HCEC 1CT (cell line): Measurements from ENCODE around the gene TPGS1.
A peak's percentile ranks its signal among the peaks of the same experiment; 100 is the strongest.

Source experiments
- DNase-seq: peaks from one replicate; pipeline ENCODE4 v3.0.0-alpha.2; 2017

Gene TPGS1

DNA sequence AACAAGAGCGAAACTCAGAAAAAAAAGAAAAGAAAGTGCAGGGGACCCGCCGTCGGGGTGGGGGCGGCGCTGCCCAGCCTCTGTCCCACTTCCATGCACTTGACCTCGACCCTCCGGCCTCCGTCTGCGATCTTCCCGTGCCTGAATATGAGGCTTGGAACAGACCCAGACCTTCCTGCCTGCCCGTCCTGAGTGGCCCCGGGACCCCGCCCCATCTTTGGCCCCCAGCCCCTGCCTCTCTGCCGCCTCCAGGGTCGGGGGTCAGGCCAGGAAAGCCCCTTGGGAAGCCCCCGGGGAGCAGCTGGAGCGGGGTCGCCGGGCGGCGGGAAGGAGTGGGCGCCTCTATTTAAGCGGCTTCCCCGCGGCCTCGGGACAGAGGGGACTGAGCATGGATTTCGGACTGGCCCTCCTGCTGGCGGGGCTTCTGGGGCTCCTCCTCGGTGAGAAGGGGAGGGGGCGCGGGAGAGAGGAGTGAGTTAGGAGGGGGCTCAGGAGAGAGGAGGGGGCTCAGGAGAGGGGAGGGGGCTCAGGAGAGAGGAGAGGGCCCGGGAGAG is 11.1 kb upstream of the TPGS1 start, which contains the start of gene MADCAM1:
MADCAM1 (plus strand) TSS at position 375 of the 554 bp plus-strand sequence; CDS start at position 389, 14 bp downstream.
- DNase-seq: no peak

DNA sequence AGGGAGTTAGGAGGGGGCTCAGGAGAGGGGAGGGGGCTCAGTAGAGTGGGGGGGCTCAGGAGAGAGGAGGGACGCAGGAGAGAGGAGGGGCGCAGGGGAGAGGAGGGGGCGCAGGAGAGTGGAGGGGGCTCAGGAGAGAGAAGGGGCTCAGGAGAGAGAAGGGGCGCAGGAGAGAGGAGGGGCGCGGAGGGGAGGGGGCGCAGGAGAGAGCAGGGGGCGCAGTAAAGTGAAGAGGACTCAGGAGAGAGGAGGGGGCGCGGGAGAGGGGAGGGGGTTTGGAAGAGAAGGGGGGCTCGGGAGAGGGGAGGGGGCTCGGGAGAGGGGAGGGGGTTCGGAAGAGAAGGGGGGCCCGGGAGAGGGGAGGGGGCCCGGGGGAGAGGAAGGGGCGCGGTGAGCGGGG is 10.3 kb upstream of the TPGS1 start:
- no peak for DNase-seq

DNA sequence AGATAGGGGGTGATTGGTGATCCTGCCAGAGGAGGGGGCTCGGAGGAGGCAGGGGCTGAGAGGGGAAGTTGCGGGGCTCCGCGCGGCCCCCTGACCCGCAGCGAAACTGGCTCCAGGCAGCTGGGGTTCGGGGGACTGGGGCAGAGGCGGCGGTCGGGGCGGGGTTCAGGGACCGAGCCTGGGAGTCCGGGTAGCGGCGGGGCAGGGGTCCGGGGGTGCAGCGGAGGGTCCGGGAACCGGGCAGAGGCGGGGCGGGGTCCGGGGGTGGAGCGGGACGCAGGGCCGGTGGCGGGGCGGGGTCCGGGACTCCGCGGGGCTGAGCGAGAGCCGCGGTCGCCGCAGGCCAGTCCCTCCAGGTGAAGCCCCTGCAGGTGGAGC is 9.8 kb upstream of the TPGS1 start:
- DNase-seq: no peak

DNA sequence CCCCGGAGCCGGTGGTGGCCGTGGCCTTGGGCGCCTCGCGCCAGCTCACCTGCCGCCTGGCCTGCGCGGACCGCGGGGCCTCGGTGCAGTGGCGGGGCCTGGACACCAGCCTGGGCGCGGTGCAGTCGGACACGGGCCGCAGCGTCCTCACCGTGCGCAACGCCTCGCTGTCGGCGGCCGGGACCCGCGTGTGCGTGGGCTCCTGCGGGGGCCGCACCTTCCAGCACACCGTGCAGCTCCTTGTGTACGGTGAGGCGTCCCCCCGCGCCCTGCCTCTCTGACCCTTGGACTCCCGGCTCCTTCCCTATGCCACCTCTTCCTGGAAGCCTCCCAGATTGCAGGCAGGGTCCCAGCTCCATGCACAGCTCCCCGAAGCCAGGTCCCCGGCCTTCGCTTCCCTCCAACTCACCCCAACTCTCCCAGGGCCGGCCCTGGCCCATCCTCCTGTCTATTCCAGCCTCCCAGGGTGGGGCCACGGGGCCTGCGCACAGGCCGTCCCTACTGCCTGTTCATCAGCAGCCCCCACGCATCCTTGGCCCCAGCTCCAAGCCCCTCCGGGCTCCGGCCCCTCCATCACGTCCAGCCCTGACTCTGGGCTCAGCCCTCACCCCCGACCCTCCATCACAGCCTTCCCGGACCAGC is 9.3 kb upstream of the TPGS1 start:
- no peak for DNase-seq

DNA sequence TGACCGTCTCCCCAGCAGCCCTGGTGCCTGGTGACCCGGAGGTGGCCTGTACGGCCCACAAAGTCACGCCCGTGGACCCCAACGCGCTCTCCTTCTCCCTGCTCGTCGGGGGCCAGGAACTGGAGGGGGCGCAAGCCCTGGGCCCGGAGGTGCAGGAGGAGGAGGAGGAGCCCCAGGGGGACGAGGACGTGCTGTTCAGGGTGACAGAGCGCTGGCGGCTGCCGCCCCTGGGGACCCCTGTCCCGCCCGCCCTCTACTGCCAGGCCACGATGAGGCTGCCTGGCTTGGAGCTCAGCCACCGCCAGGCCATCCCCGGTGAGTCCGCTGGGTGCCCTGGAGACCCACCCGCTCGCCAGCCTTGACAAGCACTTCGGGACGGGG is 8.8 kb upstream of the TPGS1 start:
- no peak for DNase-seq

DNA sequence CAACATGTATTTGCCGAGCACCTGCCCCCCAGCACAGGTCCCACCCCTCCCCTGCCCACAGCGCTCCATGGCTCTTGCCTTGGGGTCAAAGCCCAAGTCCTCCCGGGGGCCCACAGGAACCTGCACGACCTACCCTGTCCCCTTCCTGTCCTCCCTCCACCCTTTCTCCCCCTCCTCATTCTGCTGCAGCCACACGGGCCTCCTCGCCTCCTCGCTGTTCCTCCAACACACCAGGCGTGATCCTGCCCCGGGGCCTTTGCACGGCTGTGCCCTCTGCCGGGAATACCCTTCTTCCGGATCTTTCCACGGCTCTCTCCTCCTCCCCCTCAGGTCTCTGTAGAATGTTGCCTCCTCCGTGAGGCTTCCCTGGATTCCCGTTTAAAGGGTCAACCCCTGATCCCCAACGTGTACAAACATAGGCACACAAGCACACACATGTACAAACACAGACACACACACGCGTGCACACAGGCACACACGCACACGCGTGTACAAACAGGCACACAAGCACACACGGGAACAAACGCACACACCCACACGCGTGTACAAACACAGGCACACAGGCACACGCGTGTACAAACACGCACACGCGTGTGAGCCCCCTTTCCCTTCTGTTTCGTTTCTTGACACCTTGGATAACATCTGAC is 8.2 kb upstream of the TPGS1 start:
- no peak for DNase-seq

DNA sequence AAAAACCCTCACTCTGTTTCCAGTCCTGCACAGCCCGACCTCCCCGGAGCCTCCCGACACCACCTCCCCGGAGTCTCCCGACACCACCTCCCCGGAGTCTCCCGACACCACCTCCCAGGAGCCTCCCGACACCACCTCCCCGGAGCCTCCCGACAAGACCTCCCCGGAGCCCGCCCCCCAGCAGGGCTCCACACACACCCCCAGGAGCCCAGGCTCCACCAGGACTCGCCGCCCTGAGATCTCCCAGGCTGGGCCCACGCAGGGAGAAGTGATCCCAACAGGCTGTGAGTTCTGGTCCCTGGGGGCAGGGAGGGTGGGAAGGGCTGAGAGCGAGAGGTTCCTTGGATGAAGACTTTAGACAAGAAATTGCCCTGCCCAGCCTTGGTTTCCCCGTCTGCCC is 5.7 kb upstream of the TPGS1 start:
- no peak for DNase-seq

DNA sequence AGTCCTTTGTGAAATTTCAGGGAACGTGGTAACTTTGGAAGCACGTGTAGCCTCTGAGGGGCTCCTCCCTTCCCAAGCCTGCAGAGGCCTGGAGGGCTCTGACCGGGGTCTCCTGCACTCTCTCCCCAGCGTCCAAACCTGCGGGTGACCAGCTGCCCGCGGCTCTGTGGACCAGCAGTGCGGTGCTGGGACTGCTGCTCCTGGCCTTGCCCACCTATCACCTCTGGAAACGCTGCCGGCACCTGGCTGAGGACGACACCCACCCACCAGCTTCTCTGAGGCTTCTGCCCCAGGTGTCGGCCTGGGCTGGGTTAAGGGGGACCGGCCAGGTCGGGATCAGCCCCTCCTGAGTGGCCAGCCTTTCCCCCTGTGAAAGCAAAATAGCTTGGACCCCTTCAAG is 2.7 kb upstream of the TPGS1 start:
- no peak for DNase-seq

DNA sequence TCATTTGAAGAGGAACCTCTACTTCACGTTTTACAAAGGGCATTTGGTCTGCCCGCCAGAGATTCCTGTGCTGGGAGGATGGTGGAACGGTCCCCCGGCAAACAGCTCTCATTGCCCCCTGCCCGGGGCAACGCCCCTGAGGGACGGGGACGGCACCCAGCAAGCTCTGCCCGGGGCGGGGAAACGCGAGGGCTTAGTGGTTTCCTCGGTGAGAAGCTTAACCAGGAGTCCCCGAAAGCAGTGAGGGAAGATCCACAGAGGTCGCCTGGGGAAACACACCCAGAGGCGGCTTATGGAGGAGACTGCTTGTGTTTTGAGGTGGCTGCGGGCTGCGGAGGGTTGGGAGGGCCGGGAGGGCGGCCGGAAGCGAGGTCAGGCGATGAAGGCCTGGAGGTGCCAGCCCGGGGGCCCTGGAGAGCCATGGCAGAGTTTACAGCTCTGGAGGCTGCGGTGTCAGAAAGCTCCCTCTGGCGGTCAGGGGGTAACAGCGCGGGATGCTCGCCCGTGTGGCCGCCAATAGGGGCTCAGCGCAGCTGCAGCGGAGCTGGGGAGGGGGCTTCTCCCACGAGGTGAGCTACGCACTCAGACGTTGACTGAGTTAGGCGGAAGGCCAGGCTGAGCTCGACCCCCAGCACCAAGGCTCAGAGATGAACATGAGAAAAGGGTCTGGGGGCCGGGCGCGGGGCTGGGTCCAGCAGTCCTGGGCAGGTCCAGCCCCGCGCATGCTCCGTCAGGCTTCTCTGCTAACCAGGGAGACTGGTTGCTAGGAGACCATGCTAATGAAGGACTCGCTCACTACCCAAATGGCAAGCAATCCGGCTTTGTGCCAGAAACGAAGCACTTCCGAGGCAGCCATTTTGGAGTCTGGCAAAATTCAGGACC is 652 bp upstream of the TPGS1 start:
- peak; percentile 89 for DNase-seq

DNA sequence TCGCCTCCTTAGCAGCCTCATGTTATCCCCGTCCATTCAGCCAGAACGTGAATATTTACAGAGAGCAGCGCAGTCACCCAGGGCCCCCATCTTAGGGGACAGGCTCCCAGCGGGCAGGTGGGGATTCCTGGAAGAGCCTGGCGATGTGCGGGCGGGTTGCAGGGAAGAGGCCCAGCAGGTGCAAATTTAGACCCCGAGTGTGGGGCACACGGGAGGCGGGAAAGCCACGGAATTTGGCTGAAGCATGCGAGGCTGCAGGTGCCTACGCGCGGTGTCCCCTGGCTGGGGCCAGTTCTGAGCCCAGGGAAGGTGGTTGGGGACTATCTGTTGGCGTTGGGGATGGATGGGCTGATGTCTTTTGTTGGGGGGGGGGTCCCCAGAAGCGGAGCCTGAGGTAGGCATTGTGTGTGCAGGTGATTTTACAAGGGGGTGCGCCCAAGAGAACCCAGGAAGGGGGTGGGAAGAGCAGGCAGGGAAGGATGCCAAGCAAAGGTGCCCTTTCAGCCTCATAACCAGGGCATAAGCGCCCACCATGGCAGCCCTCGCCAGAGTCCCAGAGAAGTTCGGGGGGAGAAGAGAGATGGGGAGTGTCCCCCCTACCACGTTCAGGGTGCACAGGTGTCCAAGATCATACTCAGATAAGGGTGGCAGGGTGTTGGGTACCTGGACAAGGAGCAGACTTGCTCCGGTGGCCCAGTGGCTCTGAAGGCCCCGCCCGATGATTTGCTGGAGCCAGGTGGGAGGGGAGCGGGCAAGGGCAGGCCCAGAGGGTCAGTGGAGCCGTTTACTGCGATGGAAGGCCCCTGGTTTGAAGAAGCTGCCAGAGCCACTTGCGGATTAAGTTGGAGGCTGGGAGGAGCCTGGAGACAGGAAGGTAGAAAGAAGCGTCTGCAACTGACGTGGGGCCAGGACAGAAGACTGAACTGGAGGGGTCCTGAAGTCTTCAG is 1.2 kb downstream of the TPGS1 start:
- no peak for DNase-seq

DNA sequence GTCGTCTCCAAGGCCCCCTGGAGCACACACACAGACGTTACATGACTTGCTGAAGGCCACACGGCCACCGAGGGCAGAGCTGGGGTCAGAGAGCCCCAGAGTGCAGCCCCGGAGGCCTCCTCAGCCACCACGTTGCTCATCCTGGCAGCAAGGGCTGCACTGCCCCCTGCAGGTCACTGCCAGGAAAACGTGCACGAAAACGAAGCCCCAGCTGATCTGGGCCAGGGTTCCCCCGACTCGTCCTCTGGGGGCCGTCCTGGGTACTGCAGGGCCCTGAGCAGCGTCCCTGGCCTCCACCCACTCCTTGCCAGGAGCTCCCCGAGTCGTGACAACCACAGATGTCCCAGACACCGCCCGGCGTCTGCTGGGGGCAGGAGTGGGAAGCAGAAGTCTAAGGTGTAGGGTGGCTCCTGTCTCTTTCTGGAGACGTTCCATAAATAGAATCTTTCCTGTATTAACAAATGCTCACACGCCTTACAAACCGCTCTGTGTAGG is 3.4 kb downstream of the TPGS1 start:
- DNase-seq: peak; percentile 78

DNA sequence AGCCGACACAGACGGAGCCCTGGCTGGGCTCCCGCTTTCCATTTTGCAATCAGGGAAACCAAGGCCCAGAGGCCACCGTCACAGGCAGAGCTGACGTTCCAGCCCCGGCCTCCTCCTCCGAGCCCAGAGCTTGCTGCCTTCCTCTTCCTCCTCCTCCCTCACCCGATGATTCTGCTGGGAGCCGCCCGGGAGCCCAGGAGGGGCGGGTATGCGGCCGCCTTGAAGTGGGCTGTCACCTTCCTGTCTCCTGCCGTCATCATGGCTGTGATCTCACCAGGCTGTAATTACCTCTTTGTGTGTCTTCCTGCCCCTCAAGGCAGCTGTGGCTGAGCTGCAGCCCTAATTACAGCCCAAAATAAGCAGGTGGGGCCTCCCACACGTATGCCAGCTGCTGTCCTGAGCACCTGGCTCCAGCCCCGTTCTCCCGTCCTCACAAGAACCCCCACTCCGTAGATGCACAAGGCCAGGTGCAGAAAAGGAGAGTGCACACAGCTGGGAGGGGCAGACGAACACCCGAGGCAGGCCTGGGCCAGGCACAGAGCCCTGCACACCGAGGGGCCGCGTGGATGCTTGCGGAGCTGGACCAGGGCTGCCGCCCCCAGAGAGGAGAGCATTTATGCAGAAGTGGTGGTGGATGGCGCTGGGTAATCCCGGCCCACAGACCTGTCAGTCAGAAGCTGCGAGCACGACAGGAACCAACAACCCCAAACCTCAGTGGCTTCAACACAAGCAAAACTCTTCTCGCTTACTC is 4.0 kb downstream of the TPGS1 start:
- no peak for DNase-seq

DNA sequence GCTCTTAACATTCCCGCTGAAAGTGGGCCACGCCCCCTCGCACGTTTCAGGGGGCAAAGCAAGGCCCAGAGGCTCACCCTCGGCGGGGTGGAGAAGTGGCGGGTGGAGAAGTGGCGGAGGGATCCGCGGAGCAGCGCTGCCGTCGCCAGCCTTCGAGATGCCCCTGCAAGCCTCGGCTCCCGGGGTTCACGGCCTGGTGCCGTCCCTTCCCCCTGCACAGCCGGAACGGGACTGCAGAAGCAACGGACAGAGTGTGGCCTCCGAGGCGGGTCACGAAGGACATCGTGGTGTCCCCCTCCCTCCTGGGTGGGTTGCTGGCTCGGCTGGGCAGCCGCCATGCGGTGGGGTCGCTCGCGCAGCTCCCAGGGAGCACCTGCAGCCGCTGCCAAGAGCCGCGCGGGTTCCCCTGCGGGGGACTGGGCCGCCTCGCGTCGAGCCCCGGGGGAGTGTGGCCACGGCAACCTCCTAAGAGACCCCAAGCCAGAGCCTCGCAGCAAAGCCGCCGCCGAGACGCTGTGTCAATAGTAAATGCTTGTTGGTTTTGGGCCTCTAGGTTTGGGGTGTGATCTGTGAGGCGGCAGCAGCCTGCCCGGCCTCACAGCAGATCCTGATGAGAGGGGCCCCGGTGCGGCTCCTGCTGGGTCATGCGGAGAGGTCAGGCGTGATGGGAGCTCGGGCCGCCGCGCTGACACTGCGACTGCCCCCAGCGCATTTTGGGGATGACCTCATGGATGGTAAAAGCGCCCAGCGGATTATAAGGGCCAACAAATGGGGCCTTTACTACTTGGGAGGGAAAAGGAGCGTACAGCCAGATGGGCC is 5.5 kb downstream of the TPGS1 start:
- no peak for DNase-seq

DNA sequence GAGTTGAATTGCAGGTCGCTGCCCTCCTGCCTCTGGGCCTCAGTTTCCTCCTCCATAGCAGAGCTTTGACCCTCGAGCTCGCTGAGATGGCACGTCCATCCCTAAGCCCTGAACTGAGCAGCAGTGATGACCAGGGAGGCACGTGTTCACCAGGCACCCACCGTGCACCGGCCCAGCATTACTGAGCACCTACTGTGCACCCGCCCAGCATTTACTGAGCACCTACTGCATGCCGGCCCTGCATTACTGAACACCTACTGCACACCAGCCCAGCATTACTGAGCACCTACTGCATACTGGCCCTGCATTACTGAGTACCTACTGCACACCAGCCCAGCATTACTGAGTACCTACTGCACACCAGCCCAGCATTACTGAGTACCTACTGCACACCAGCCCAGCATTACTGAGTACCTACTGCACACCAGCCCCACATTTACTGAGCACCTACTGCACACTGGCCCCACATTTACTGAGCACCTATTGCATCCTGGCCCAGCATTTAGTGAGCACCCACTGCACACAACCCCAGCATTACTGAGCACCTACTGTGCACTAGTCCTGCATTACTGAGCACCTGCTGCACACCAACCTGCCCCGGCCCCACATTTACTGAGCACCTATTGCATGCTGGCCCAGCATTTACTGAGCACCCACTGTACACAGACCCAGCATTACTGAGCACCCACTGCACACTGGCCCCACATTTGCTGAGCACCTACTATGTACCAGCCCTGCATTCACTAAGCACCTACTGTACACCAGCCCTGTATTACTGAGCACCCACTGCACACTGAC is 6.3 kb downstream of the TPGS1 start:
- DNase-seq: no peak

DNA sequence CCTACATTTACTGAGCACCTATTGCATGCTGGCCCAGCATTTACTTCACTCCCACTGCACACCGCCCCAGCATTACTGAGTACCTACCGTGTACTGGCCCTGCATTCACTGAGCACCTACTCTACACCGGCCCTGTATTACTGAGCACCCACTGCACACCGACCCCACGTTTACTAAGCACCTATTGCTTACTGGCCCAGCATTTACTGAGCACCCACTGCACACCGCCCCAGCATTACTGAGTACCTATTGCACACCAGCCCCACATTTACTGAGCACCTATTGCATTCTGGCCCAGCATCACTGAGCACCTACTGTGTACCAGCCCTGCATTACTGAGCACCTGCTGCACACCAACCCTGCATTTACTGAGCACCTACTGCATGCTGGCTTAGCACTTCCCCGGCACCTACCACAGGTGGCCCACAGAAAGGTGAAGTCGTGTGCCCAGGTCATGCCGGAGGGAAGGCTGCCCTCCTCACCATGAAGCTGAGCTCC is 6.9 kb downstream of the TPGS1 start:
- DNase-seq: no peak

DNA sequence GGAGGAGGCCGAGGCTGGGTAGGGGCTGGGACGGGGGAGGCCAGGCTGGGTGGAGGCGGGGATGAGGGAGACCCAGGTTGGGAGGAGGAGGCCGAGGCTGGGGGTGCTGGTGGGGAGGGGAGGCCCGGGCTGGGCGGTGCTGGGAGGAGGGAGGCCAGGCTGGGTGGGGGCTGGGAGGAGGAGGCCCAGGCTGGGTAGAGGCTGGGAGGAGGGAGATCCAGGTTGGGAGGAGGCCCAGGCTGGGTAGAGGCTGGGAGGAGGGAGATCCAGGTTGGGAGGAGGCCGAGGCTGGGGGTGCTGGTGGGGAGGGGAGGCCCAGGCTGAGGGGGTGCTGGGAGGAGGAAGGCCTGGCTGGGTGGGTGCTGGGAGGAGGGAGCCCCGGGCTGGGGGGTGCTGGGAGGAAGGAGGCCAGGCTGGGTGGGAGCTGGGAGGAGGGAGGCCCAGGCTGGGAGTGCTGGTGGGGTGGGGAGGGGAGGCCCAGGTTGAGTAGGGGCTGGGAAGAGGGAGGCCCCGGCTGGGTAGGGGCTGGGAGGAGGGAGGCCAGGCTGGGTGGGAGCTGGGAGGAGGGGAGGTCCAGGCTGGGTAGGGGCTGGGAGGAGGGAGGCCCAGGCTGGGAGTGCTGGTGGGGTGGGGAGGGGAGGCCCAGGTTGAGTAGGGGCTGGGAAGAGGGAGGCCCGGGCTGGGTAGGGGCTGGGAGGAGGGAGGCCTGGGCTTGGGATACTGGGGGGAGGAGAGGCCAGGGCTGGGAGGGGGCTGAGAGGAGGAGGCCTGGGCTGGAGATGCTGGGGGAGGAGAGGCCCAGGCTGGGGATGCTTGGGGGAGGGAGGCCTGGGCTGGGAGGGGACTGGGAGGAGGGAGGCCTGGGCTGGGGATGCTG is 10.7 kb downstream of the TPGS1 start:
- DNase-seq: no peak

DNA sequence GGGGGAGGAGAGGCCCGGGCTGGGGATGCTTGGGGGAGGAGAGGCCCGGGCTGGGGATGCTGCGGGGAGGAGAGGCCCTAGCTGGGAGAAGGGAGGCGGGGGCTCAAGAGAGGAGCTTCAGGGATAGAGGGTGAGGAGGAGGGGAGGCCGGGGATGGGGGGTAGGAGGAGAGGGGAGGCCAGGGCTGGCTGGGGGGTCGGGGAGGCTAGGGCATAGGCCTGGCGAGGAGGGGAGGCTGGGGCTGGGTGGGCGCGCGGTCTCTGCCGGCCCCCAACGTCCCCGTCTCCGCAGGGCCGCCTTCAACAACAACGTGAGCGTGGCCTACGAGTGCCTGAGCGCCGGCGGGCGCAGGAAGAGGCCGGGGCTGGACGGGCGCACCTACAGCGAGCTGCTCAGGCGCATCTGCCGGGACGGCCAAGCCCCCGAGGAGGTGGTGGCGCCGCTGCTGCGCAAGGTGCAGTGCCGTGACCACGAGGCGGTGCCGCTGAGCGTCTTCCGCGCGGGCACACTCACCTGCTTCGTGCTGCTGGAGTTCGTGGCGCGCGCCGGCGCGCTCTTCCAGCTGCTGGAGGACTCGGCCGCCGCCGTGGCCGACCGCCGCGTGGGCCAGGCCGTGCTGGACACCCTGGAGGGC is 11.4 kb downstream of the TPGS1 start:
- DNase-seq: no peak

DNA sequence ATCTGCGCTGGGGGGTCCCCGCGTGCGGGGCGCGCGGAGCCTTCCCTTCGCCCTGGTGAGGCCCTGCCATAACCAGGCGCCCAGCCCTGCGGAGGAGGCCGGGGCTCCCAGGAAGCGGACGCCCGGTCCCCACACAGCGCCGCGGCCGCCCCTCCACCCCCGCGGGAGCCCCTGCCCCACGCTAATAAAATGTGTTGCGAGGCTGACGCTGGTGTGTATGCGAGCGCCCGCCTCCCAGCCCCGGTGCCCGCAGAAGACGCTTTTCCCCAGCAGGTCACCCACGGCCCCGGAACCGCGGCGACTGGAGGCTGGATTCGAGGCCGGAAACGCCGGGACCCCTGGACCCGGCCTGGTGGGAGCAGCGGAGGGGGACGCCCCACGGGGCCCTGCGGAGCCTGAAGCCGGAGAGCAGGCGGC is 12.2 kb downstream of the TPGS1 start:
- no peak for DNase-seq
